ENCODE measurements around the gene TMEM163. TPM values are rescaled to one million over a fixed set of nuclear protein-coding genes. Genes with fewer than 3 reads are reported as not detected.
"Not testable (repeated sequence)": the region's sequence is repeated elsewhere in the genome, so short reads cannot be mapped to it uniquely, and the experiment has no call there.

Gene TMEM163
- polyA plus RNA-seq, 1 donor = 0.72 TPM

DNA sequence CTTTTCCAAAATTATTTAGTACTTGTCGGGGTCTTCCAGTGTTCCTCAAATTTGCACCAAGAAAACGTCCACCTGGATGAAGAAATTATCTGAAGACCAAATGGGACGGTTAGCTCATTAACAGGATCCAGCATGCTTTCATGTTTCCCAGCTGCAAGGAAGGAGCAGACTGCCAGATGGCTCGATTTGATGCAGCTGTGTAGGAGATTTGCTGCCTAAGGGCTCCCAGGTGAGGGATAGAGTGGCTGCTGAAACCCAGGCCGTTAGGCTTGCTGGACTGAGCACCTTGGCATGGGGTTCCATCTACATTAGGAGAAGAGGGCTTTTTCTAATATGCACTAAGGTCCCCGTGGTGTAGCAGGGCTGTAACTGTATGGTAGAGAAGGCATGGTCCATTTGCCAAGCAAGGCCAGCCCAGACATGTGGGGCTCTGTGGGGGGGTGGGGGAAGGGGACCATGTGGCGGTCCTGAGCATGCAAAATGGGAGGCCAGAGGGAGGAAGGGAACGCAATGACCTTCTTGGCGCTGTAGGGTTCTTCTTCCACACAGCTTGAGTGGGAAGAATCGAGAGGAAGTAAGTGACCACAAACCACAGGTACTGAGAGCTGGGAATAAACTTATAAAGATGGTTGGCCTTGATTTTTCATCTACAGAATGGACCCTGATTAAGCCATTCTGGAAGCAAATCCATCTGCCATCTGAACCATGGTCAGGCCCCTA, 144.0 kb downstream of the TMEM163 start:
- peak; percentile 47 for DNase-seq

DNA sequence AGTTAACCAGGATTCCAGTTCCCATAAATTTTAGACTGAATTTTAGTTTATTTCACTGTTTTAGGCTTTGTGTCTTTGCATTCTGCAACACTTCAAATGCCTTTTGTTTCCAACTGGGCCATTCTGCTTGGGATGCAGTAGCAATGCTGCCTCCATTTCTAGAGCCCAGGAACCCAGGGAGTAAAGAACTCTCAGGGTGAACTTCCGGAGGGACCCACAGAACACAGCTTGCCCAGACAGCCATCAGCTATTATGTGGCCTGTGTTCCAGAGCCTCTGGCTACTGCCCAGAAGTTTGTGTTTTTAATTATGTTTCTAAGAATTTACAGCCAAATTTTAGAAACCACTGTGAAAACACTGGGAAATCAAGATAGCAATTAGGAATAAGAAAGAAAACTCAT, 145.1 kb downstream of the TMEM163 start:
- DNase-seq = no peak

DNA sequence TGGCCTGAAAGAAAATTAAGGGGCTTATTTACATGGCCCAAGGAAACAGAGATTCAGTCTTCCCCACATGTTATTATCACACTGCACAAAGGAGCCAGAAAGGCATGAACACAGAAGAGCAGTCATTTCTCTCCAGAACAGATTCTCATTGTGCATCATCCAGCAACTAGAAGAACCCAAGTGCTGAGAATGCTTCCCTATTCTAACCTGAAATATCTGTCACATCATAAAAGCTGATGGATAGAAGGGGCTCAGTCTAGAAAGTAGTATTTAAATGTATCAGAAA, 145.8 kb downstream of the TMEM163 start:
- DNase-seq = no peak

DNA sequence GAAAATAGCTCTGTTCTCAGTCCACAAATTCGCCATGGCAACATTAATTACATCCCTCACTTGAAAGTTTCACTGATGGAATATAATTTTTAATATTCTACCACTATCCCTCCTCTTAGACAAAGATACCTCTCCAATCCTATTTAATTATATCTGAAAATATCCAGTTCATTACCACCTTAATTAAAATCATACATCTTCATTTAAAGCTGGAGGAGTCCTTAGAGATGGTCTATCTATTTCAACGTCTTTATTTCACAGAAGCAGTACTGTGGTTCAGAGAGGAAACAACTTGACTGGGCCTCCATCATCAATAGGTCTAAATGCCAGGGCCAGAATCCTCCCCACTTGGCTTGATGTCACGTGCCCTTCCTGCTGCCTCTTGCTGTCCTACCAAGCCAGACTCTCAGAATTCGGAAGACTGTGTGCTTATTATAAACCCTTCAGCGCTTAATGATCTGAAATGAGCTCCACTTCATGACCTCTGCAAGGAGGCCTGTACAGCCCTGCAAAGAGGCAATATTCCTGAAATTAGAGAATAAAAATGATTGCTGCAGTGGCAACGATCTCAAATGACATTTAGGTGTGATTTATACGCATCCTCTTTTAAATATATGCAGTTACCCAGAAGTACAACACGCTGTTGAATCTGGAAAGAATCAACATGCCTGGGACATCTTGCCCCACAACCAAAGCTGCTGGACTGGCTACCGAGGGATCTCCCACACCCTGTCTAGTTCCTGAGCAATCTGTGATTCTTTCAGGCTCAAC, 146.3 kb downstream of the TMEM163 start:
- DNase-seq = no peak

DNA sequence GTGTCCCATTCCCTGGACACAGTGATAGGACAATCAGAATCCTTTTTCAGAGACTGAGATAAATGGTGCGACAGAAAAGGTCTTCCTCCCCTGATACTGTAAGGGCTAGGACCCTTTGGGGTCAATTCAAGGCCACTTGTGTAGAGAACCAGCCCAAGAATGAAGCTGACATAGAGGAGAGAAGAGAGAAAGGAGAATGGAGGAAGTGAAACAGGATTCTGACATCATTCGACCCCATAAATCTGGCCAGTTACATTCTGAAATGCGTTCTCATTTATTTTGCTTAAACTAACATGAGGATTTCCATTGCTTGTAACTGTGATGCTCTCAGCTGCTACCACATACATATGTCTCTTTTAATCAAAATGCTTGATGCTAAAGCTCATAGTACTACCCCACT, 148.1 kb downstream of the TMEM163 start:
- DNase-seq = no peak

DNA sequence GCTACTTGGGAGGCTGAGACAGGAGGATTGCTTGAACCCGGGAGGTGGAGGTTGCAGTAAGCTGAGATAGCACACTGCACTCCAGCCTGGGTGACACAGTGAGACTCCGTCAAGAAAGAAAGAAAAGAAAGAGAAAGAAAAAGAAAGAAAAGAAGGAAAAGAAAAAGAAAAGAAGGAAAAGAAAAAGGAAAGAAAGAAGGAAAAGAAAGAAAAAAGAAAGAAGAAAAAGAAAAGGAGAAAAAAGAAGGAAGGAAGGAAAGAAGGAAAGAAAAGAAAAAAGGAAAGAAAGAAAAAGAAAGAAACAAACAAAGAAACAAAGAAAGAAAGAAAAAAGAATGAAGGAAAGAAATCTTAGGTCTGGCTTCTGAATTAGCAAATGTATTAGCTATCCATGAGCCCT, 150.4 kb downstream of the TMEM163 start:
- DNase-seq = no peak

DNA sequence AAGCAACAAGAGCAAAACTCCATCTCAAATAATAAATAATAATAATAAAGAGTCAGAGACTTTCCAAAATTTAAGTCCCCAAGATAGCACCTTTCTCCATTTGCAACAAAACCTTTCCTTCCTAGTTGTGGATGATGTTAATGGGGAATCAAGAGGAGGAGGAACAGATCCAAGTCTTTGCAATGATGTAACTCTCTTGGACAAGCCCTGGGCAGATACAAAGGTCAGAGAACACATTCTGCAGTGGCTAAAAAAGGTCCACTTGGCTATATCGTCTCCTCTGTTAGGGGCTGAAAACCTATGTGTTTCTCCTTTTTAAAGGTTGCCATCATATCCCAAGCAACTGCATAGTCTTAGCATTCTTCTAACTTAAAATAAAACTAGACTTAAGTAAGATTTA, 151.1 kb downstream of the TMEM163 start:
- DNase-seq = no peak

DNA sequence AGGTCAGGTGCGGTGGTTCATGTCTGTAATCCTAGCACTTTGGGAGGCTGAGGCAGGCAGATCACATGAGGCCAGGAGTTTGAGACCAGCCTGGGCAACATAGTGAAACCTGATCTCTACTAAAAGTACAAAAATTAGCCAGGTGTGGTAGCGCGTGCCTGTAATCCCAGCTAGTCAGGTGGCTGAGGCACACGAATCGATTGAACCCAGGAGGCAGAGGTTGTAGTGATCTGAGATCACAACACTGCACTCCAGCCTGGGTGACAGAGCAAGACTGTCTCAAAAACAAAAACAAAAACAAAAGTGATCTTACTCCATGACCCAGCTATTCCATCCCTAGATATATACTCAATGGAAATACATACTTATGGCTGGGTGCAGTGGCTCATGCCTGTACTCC, 153.8 kb downstream of the TMEM163 start:
- not testable (repeated sequence) for DNase-seq

DNA sequence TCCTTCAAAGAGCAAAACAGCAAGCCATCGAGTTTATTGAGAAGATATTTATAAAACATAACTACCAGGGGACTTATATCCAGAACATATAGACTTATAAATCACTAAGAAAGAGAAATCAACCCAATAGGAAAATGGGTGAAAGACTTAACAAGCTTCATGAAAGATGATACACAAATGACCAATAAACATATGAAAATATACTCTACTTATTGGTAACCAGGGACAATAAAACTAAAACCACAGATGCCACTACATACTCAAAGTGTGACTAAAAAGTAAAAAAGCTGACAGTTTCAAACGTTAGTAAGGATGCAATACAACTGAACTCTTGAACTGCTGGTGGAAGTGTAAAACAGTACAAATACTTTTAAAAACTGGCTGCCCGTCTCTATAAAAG, 154.3 kb downstream of the TMEM163 start:
- DNase-seq = no peak

DNA sequence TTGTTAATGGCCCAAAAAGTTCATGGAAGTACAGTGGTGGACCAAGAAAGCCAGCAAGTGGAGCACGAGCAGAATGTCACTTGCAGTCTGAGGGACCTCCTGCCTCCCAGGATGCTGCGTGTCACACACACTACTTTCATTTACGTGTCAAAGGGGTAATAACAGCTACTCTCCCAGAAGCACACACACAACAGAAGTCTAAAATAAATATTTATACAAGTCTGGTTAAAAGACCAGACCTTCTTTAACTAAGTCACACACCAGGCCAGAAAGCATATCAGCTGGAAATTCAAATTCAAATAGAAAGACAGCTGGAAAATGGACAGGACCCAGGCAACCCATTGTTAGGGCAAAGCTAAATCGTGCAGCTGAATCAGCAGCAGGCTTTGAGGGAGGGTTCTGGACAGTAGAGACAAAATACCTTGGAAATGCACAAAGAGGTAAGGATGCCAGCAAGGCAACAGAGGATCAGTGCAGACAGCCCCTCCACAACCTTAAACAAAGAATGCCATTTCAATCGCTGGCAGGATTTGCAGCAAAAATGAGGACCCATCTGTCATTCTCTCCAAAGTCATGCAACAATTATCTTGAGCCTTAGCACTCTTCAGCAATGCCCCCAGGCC, 160.5 kb downstream of the TMEM163 start:
- no peak for DNase-seq

DNA sequence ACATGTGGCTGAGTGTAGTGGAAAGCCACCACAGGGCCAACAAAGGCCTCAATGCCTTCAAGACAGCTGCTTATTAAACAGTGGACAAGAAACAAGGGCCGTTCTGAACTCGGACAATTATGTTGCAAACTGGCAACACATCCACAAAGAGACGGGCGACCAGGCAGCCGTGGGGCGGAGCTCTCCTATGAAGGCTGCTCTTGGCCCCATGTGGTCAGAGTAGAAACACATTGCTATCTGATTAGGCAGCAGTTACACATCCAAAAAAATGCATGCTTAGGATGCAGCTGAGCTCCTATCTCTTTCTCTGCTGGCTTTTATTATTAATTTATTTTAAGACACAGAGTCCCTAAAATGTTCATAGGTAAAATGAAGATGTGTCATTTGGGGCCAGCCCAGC, 163.4 kb downstream of the TMEM163 start:
- DNase-seq = no peak

DNA sequence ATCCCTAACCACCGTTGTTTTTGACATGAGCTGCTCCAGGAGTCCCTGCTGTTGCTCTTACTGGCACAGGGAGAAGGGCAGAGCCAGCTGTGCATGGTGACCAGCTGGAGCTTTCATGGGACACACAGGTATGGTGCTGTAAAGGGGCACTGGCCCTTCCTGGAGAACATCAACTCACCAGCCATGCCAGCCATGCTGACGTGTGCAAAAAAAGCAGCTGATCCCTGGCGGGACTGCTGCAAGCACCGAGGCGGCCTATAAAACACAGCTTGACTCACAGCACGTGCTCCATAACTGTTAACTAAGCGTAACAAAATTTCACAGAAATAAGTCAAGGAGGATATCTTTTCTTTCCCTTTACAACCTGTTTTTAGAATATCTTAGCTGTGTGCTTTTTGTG, 165.1 kb downstream of the TMEM163 start:
- no peak for DNase-seq

DNA sequence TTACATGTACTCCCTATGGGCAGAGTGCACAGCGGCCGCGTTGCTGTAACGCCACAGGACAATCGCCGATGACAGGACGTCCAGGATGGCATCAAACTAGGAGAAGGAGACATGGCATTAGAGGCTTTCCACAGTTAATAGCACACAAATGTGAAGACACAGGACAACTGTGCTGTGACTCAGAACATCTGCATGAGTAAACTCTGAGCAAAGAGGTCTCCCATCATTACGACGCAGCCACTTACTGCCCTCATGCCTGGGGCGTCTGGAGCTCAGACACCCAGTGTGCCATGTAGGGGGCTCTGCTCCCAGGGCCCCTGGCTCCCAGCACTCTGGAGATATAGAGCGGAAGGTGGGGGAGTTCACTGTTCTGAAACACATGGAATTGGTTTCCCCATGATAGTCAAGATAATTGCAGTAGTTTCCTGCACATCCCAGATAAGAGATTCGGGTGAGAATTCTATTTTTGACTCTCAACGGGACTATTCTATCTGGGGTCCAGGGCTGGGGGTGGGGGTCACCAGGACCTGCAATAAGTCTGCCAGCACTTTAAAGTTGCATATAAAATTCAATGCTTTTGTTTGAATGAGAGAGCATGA, 168.1 kb downstream of the TMEM163 start:
- no peak for DNase-seq

DNA sequence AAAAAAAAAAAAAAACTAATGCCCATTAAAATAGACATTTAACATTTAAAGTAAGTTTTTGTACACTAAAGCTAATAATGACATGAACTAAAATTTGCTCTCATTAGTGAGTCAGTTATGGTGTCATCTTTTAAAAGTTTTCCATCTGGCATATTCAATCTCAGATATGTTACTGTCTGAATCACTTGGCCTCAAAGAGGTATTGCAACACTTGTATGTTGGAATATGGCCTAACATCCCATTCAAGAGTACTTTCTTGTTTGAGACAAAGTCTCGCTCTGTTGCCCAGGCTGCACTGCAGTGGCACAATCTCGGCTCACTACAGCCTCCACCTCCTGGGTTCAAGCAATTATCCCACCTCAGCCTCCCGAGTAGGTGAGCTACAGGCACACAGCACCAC, 169.7 kb downstream of the TMEM163 start:
- DNase-seq = no peak

DNA sequence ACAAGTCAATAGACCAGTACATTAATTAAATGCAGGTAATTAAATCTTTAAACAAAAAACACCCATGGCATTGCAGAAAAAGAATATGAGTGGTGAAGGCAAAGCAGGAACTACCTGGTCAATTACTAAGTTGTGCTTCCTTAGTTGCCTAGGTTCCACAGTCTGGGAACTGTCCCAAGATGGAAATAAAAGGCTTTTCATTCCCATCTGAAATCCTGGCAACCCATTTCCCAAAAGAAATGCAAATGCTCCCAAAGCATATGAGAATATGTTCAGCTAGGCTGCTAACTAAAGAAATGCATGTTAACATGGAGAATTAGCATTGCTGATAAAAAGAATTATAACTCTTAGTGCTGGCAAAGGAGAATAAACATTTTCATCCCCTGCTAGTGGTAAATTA, 177.8 kb downstream of the TMEM163 start:
- DNase-seq = no peak

DNA sequence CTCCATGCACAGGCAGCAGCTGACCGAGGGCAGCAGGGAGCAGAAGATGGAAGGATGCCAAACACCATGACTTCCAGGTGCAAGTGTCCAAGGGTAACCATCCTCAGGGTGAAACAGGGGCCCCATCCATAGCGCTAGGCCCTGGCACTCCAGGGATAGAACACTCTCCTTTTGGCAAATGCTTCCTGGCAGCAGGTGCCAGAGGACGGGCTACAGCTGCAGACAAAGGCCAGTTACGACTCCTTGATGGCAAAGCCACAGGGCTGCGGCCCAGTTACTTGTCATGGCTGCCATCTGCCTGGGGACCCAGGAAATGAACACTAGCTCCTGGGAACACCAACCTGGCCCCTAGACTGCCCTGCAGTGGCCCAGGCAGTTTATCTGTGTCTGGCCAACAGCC, 178.8 kb downstream of the TMEM163 start:
- no peak for DNase-seq

DNA sequence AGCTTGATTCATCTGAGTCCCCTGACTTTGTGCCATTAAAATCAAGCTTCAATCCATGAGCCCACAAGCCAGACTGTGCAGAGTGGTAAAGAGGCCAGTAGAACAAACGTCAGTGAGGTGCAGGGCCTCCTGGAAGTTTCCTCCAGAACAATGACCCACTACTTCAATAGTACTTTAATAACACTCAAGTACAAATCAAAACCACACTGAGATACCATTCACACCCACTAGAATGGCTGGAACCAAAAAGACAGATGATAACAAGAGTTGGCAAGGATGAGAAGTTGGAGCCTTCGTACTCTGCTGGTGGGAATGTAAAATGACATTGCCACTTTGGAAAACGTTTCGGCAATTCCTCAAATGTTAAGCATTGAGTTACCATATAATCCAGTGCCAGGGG, 181.1 kb downstream of the TMEM163 start:
- no peak for DNase-seq

DNA sequence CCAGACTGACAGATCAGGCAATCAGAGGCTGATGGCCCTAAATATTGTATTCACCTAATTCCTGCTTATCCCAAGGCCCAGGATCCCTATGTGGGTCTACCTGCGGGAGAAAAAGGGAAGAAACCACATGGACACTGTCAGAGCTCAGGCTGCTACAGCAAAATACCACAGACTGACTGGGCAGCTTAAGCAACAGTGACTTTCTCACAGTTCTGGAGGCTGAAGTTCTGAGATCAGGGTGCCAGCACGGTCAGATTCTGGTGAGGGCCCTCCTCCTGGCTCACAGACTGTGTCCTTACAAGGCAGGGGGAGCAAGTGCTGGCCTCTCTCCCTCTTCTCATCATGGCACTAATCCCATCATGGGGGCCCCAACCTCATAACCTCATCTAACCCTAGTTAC, 181.7 kb downstream of the TMEM163 start:
- DNase-seq = no peak

DNA sequence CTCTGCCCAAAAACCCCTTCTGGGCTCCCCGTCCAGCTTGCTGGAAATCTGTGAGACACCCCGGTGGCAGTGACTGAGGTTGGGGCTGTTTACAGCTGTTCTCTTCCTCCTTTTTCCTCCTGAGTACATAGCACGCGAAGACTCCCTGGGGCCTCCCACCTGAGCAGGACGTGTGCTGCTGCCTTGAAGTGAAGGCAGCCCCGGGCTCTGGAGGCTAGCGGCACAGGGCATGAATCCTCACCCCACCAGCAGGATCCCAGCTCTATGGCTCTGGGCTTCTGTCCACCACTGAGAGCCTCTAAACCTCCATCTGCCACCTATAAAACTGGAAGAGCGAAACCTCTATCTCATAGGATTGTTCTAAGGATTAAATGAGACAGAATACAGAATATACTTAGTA, 182.5 kb downstream of the TMEM163 start:
- no peak for DNase-seq

DNA sequence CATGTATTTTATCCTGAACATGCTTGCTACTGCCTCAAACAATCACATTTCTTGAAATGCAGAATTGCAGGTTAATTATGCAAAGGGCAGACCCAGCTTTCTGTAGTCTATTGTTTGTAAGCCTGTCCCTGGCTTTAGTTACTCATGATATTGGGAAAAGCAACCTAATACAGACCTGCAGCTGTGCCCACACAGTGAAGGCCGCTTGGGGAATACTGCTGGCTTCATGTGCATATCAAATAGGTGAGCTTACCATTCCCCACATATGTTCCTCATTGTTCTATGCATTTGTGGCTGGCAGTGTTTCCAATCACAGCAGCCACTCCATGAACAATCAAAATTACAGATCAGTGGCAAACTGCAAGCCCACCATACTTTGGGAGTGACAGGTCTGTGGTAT, 186.3 kb downstream of the TMEM163 start:
- no peak for DNase-seq

DNA sequence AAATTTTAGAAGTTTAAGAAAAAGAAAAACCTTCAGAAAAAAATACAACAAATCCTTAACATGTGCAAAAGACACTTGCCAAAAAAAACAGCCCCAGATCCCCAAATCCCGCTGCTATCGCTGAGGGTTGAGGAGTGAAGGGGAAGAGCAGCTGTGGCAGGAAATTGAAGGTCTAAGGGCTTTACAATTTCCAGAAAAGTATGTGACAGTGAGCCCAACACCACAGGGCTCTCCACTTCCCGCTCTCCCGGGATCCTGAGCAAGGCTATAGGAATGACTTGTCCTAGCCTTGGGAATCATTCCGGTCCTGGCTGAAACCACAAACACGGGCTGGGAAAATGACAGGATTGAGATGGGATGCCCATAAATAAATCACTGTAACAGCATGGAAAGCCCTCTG, 191.4 kb downstream of the TMEM163 start:
- DNase-seq = no peak

DNA sequence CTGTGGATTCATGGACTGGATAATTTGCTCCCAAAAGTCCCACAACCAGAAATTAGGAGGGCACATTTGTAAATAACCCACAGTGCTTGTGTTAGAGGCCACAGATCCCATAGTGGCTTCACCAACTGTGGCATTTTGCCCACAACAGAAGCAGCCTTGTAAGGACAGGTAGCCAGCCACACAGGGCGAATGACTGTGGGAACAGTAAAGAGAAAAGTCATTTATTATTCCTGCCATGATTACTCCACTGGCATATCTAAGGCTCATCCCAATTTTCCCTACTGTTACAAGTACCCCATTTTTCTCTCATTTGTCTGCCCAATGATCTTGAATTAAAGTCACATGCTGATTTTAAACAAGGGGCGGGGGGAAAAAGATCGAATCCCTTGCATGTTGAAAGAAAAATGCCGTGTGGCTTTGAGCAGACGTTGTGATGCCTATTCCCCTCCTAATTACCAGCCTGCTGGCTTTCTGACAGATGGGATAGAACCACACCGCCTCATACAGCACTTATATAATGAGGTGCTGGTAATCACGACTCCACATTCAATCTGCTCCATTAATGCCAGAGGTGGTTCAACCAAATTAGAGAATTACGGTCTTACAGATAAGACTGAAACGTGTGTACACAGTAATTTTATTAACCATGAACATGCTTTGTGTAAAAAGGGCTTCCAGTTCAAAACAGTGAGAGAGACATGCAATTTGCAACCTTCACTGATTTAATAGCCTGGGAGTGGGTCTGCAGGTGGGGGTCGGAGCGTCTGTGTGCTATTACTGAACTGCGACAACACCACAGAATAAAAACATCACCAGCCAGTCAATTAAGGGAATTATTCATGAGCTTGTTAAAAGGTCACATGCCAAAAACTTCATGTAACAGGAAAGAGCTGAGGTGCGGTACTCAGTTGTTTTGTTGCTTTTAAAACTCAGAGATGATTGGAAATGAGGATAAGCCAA, 196.0 kb downstream of the TMEM163 start:
- no peak for DNase-seq

DNA sequence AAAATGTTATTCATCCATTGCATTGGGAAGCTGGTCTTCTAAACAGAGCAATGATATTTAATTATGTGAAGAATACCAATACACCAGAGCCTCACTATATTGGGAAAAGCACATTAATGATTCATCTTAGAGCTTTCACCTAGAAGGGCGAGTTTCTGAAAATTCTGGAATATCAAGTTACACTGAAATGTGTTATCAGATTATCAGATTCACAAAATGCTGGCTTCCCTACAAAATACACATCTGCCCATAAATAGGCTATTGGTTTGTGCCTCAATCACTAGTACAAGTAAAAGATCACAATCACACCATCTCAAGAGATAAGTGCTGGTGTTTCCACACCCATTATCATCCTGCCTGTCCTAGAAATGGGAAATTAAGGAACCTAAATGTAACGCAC, 200.7 kb downstream of the TMEM163 start:
- DNase-seq = no peak
